HCT116 (cell line): ENCODE results near the gene TMEM219.

Source experiments
- EGR1 ChIP-seq: IDR thresholded peaks from 2 replicates; pipeline ENCODE4 v1.6.1; 2012; ENCODE audit warnings: low read depth
- EZH2 ChIP-seq: fragments of 200-600 bp; sonication (generic); IDR thresholded peaks from 2 replicates; pipeline ENCODE4 v1.6.1; 2017; ENCODE audit warnings: antibody characterized with exemption, mixed run types
- POLR2AphosphoS5 ChIP-seq: IDR thresholded peaks from 2 replicates; pipeline ENCODE4 v1.6.1; 2011; ENCODE audit warnings: mild to moderate bottlenecking, low read depth, low read length, moderate library complexity
- TF ChIP-seq, protein P1 (sequence below), 3 experiments: fragments of 200-600 bp in 1 of 3; sonication (generic) in 1 of 3; IDR thresholded peaks in 2 of 3; conservative IDR thresholded peaks in 1 of 3; 2 replicates each; pipeline ENCODE4 v1.5.1; 2012 to 2017; ENCODE audit warnings: low read depth in 2 of 3, low read length in 2 of 3, antibody characterized with exemption in 1 of 3, borderline replicate concordance in 1 of 3, control low read depth in 1 of 3, mild to moderate bottlenecking in 1 of 3, mixed read lengths in 1 of 3, mixed run types in 1 of 3, moderate library complexity in 1 of 3; ENCODE audit not compliant: insufficient read depth in 1 of 3
- TF ChIP-seq, protein P2 (sequence below): IDR thresholded peaks from 2 replicates; pipeline ENCODE4 v1.6.1; 2011; ENCODE audit warnings: mild to moderate bottlenecking, low read length, moderate library complexity; ENCODE audit not compliant: insufficient replicate concordance; ENCODE audit errors: extremely low read depth

DNA sequence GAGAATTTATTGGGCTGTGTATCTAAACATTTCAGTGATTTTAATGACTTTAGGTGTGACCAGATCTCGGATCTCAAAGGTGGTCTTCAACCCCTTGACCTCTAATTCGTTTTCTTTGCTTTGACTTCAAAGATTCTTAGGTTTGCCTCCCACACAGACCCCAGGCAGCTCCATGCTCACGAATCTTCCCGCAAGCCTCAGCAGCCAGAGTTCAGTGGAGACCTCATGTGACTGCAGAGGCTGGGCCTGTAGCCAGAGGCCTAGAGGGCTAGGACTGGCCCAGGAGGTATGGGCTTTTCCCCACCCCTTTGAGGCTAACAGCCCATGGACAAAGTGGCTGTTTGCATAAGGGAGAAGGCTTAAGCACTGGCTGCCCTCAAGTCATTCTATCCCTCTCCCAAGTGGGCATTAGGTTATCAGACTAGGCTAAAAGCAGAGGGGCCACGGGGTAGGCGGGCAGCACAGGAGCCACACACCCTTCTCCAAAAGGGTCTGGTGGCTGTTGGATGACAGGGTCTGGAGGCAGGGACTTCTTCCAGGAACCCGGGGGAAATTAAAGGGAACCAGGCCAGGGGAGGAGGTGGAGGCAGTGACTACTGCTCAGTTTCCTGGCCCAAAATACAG is 30.6 kb downstream of the TMEM219 start:
- no peak for TF ChIP-seq EGR1
- TF ChIP-seq, protein P1, sequence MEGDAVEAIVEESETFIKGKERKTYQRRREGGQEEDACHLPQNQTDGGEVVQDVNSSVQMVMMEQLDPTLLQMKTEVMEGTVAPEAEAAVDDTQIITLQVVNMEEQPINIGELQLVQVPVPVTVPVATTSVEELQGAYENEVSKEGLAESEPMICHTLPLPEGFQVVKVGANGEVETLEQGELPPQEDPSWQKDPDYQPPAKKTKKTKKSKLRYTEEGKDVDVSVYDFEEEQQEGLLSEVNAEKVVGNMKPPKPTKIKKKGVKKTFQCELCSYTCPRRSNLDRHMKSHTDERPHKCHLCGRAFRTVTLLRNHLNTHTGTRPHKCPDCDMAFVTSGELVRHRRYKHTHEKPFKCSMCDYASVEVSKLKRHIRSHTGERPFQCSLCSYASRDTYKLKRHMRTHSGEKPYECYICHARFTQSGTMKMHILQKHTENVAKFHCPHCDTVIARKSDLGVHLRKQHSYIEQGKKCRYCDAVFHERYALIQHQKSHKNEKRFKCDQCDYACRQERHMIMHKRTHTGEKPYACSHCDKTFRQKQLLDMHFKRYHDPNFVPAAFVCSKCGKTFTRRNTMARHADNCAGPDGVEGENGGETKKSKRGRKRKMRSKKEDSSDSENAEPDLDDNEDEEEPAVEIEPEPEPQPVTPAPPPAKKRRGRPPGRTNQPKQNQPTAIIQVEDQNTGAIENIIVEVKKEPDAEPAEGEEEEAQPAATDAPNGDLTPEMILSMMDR (IDR thresholded peaks at IDR 0.05 in 2 of 3, conservative IDR thresholded peaks at IDR 0.05 in 1 of 3; ENCODE audit: borderline replicate concordance in 1 of 3, insufficient read depth in 1 of 3, low read depth in 2 of 3, low read length in 2 of 3), result no peak
- no peak for TF ChIP-seq EZH2
- TF ChIP-seq POLR2AphosphoS5, result no peak
- TF ChIP-seq, protein P2, sequence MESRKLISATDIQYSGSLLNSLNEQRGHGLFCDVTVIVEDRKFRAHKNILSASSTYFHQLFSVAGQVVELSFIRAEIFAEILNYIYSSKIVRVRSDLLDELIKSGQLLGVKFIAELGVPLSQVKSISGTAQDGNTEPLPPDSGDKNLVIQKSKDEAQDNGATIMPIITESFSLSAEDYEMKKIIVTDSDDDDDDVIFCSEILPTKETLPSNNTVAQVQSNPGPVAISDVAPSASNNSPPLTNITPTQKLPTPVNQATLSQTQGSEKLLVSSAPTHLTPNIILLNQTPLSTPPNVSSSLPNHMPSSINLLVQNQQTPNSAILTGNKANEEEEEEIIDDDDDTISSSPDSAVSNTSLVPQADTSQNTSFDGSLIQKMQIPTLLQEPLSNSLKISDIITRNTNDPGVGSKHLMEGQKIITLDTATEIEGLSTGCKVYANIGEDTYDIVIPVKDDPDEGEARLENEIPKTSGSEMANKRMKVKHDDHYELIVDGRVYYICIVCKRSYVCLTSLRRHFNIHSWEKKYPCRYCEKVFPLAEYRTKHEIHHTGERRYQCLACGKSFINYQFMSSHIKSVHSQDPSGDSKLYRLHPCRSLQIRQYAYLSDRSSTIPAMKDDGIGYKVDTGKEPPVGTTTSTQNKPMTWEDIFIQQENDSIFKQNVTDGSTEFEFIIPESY, result no peak
